HG03139 (cell line): ENCODE measurements around the gene BTD.

ENCODE experiments used
- ATAC-seq: cut with Tn5 transposase; IDR thresholded peaks from one replicate; pipeline ENCODE4 v1.9.1; 2021; ENCODE audit not compliant: unreplicated experiment

The BTD gene

DNA sequence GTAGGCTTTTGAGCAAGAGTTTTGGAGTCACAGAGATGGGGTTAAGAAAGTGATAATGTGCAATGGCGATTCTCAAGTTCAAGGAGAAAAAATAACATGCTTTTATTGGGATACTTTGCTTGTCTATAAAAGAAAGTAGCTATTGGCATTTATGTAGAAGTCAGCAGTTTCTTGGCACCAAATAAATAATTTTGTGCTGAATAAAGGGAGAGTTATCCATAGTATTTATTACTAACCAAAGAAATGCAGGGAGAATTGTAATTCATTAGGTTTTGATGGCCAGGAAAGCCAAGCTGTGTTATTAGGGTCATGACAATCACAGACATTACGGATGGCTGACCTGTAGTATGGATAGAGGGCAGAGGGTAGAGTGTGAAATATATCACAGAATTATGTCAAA is 33.1 kb downstream of the BTD start:
- ATAC-seq: no peak

DNA sequence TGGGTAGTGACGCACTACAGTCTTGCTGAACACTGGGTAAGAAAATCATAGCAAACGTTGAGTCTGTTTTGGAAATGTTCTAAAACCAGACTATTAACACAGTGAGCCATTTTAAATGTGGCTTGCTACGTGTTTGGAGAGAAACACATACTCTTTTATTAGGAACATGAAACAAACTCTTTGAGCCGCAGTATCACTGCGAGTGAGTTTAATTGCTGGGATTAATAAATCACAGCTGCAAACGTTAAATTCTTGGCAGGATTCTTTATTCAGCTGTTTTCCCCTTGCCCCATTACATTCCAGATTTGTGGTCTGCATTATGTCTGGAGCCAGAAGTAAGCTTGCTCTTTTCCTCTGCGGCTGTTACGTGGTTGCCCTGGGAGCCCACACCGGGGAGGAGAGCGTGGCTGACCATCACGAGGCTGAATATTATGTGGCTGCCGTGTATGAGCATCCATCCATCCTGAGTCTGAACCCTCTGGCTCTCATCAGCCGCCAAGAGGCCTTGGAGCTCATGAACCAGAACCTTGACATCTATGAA is 33.6 kb downstream of the BTD start:
- no peak for ATAC-seq

DNA sequence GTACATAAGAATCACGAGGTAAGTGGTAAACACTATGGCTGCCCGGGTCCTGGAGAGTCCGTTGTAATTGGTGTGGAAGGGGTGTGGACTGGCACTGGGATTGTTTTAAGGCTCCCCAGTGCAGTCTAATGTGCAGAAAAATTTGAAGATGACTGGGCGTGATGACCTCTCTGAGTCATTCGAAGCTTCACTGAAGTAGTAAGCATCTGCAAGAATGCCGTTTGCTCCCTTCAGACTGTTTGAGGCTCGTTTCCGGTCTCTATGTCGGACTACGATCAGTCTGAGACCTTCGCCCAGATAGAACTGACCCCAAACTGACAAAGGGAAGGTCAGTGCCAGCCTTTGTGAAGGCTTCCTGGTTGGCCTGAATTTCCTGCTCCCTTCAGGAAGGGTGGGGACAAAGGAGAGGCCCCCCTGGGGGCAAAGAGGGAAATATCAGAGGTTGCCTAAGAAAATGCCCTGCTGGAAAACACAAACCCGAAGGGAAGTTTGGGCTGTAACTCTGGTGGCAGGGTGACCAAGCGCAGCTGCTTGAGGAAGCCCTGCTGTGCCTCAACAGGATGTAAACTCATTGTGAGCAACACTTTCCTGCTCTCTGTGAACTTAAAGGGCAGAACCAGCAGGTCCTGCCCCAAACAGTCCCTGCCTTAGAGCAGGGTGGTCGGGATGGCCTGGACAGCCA is 34.6 kb downstream of the BTD start:
- no peak for ATAC-seq

DNA sequence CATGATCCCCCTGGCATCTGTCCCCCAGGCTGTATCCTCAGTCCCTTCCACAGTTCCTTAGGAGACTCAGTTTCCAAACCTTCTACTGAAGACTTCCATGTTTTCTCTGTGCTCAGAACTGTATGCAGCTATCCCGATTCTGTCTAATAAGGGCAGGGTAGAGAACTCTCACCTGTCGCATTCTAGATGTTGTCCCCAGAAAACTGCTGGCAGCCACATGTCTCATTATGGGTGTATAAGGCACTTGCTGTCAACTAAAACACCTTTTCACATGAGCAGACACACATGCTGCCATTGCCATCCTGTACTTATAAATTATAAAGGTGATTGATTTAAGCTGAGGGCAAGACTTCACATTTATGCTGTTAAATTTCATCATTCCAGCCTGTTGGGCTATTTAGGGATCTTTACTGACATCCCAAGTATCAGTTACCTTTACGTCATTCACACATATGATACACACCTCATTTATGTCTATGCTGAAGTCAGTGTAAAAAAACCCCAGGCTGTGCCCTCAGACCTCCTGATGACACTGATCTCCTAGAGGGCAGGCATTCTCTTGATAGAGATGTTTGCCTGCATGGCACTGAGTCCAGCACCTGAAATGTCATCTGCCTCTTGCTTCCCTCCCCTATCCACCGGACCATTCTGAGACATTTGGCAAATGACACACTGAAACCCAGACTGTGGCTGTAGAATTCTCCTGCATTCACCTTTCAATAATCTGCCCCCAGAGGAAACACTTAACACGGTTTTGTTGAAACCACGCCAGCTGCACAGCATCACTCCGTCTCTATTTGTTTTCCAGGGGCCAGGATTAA is 35.8 kb downstream of the BTD start:
- ATAC-seq: no peak

DNA sequence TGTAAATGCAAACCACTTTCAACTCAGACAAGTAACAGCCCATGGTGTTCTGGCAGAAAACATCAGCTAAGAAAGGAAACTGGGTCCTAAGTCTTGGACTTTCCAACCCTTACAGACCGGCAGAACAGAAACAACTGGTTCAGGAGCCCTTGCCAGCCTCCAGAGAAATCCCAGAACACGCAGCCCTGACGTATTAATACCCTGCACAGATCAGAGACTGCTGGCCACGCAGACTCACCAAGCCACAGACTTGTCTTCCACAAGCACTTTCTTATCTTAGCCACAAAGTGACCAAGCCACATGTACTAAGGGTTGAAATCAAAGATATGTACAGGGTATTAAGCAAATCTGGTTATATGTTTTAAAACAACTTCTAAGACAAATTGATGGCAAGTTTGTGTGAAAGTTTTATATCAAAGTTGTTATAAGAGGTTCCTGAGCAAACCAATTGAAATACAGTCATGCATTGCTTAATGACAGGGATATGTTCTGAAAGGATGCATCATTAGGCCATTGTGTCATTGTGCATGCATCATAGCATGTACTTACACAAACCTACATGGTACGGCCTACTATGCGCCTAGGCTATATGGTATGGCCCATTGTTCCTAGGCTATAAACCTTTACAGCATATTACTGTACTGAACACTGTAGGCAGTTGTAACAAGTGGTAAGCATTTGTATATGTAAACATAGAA is 36.8 kb downstream of the BTD start:
- no peak for ATAC-seq

DNA sequence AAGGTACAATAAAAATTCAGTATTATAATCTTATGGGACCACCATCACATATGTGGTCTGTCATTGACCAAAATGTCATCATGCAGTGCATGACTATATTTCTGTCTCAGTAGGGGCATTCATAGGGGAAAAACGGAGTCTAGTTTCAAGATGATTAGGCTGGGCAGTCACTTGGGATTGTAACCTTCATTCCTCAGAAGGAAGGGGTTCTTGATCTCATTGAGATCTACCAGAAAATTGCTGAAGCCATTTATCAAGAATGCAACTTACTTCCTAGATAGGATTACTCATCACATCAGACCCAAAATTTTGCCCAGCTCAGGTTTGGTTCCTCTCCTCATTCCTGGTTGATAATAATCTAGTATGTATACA is 37.3 kb downstream of the BTD start:
- ATAC-seq: no peak

DNA sequence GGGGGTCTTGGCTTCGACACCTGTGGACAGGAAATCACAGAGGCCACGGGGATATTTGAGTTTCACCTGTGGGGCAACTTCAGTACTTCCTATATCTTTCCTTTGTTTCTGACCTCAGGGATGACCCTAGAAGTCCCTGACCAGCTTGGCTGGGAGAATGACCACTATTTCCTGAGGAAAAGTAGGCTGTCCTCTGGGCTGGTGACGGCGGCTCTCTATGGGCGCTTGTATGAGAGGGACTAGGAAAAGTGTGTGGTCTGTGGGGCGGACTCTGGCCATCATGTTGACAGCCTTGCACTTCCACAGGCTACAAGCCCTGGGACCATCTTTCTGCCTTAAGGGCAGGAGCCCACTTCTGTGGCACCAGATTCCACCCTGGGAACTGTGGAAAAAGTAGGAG is 43.7 kb downstream of the BTD start:
- ATAC-seq: no peak

DNA sequence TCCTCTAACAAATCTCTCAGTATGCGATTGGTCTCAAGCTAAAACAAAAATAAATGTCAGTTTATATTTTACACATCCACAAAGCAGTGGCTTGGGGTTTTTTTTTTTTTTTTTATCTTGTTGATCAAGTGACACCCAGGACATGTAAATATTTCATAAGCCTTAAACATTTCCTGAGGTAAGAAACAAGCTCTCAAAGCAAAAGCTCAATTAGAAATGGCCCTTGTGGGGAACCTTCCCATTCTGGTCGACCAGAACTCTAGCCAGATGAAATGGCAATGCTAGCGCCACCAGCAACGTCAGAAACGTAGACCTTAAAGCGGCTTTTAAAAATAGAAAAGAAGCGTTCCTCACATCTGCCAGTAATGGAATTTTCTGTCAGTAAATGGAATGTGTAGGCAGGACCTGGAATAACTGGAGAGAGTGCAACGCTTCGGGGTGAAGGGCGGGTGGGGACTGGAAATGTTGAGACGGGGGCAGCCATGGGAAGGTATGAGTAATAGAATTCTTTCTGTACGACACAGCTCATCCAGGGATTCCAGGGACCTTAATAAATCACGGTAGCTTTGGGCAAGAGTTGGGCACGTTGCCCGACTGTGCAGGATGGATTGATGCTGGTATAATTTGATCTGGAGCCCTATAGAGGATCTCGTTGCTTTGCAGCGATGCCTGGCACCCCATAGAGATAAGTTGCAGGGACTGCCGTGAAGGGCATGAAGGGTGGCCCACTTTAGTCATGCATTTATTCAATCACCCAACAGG is 44.4 kb downstream of the BTD start:
- ATAC-seq: no peak

DNA sequence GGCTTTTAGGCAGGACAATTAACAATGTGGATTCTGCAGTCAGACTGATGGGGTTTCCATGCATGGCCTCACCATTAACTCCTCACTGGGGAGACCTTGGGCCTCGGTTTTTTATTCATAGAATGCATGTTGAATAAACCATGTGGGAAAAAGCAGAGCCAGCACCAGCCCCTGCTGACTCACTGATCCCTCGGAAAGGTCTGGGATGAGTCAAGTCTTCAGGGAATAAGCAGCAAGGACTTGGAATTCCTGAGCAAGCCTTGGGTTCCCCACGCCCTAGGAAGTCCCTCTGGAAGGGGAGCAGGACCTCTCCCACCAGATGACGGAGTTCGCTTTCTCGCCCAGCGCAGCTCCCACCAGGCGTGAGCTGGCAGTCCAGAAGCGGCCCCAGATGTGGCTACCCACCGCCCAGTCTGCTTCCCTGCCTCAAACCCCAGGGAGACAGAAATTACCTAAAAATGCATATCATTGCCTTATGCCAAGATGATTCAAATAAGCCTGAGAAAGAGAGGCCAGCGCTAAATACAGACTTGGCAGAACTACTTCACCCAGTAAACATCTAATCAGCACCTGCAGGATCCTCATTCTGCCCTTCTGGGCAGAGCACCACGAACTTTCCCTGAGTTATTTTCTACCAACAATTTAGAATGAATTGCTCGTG is 45.4 kb downstream of the BTD start:
- peak; percentile 21 for ATAC-seq

DNA sequence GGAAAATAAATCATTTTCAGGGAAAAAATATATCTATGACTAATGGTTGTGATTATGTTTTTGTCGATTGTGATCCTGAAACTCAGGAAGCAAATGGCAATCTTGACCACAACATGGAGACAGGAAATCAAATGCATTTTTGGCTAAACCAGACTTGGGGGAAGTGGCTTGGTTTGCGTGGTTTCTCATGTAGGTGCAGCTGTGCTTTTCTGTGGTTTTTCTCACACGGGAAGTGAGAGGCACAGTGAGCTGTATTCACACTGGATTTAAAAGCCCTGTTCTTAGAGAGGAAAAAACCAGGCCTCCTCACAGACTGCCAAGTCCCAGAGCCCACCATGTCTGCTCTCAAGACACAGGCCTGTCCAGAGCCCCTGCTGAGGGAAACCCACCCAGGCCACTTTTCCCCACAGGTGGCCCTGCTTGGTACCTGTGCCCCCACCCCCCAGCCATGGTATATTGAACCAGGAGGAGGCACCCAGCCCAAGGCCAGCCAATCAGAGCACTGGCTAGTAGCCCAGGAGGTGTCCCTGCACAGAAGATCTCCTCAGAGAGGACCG is 46.1 kb downstream of the BTD start:
- peak; percentile 83 for ATAC-seq

DNA sequence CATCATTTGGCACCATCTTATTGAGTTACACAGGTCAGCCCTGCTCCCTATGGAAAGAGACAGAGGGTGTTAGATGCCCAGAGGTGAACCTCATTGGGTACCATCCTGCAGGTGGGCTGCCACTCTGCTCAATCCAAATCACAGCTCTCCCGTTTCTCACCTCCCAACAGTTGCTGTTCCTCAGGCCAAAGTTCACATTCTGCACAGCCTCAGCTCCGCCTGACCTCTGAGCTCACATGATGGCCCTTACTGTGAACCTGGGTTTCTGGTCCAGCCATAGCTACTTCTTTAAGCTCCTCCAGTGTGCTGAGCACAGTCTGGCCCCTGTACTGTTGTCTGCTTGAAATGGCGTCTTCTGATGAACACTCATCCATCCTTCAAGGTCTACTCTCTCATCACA is 47.8 kb downstream of the BTD start:
- no peak for ATAC-seq

DNA sequence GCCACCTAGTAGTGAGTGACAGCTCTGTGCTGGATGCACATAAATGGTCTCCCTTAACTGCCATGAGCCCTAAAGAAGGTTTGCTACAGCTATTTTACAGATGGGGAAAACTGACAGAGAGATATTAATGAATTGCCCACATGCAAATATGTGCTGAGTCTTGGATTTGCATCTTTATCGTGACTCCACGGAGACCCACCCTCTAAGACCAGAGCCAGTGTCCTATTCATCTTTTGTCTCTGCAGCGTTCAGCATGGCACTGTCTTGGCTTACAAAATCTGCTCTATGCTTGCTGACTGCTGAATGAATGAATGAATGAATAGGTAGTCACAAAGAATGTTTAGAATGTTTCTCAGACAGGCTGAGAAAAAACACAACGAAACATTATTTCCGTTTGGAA is 48.3 kb downstream of the BTD start:
- ATAC-seq: no peak

DNA sequence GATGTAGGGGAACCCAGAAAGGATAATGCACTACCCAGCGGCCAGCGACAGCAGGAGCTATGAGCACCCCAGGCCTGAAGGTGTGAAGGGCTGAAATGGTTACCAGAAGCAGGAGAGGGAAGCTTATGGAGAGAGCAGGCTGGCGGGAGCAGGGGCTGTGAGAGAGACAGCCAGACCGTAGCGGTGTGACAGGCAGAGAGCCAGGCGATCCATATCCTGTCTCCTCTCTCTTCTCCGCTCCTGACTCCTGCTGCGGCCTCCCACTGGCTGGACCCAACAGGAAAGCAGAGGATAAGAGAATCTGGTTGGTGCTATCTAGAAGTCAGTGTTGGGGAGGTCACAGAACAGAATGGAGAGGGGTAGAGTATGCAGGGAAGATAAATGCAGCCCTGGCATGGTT is 49.9 kb downstream of the BTD start:
- ATAC-seq: no peak

DNA sequence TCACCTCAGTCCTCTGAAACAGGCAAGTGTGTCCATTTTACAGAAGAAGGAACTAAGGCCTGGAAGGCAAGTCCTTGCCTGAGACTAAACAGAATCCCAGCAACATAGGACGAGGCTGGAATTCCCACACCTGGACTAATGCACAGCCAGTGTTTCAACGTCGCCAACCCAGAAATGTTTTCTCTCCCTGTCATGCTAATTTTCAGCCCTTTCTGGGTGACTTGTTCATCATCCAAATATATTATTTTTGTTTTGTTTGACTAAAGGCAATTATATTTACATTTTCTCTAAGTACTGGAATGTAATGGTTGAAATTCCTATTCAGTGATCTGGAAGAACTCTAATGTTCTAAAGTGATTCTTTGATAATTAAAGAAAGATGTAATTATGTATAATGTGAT is 51.8 kb downstream of the BTD start:
- ATAC-seq: no peak

DNA sequence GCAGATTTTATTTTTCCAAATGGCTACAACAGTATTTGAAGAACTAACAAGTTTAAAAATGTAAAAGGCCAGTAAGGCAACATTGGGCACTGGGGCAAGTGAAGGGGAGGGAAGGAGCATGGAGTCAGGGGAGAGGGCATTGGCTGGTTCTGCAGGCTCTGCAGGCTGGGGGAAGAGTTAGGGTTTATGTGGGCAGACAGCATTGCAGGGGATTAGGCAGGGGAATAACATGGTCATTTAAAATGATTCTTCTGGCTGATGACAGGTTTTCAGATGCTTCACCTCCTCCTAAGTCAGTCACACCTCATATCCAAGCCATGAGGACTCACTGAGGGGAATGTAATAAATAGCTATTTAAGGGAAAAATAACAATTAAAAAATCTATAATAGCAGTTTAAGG is 52.6 kb downstream of the BTD start:
- no peak for ATAC-seq

DNA sequence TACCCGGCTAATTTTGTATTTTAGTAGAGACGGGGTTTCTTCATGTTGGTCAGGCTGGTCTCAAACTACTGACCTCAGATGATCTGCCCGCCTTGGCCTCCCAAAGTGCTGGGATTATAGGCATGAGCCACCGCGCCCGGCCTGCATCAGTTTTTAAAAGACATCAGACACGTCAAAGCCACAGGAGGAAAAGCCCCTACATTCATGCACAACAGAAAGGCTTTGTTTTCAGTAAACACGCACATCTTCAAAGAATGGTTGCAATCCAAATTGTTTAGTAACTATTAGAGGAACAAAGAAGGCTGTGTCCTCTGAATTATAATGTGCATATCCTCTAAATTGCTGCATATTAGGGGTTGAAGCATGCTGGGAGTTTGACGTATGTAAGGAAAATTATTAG is 53.3 kb downstream of the BTD start:
- ATAC-seq: no peak

DNA sequence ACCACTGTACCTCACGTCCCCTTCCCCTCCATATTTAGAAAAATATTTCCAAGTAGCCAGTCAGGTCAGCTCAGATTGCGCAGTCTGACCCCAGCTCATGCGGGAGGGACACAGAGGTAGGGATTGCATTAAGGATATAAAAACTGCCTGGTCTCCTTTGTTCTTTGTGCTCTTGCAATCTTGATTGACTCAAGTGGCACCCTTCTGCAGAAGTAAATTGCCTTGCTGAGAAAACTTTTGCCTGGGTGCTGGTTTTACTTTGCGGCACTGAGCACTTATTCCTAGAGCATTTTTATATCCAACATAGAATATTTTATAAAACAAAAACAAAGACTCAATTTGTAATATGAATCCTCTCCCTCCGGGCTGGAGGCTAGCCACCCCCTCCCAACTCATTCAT is 54.8 kb downstream of the BTD start:
- ATAC-seq: no peak

DNA sequence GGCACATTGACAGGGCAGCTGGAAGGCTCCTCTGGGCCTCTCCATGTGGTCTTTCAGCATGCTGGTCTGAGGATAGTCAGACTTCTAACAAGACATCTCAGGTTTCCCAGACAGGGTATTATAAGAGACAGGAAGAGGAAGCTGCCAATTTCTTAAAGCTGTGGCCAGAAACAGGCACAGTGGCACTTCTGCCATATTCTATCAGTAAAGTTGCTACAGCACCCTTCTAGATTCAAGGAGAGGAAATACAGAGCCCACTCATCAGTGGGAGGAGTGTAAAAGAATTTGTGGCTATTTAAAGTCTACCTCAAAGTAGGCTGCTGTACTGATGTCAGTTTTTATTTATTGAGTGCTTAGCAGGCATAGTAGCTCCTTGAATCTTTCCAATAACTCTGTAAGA is 55.5 kb downstream of the BTD start:
- ATAC-seq: no peak

DNA sequence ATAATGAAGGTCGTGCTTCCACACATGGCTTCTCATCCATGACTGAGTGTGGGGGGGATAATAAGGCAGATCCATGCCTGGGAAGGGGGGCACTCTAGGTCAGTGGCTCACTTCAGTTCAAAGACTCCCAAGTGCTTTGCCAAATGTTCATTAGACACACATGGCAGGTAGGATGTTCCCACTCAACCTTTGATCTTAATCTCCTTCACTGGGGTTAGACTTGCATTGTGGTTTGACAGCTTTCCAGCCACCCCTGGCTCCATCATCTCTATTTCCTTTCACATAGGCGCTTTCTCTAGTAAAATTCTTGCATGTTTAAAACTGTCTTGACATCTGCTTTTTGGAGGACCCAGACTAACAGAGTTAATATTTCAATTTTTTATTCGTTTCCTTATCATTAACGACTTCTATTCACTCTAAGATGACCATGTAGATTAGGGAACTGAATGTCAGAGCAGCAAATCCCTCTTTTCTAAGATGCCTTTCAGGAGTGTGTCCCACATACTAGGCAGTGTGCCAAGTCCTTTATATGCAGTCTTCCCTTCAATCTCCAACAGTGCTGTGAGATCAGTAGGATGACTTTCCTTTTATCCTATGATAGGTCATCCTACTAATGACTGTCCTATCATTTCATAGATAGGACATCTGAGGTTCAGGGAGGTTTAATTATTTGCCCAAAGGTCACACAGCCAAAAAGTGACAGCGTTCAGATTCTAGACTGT is 57.9 kb downstream of the BTD start:
- no peak for ATAC-seq
